ENCODE results near the gene RGMB.

Gene RGMB

GRCh38 chr5:98839469-98840383 is 66.3 kb downstream of the RGMB start:
- H3K4me2 ChIP-seq: no peak overlapping the region
- H3K27ac ChIP-seq: no peak overlapping the region
- no peaks in the 10 kb centered on the region for H4K20me1 ChIP-seq (ENCODE audit: insufficient read depth)
- no peak for TF ChIP-seq CTCF (conservative IDR thresholded peaks at IDR 0.05; ENCODE audit: low read depth, low read length)
- H3K9ac ChIP-seq: no peak overlapping the region
- H2AFZ ChIP-seq (ENCODE audit: low read depth): no peak overlapping the region
- no peaks in the 10 kb centered on the region for H3K4me1 ChIP-seq (ENCODE audit: low read depth, poor library complexity, severe bottlenecking)
- H3K4me3 ChIP-seq (IDR thresholded peaks at IDR 0.05; ENCODE audit: insufficient read depth, low read depth, low read length): no peak overlapping the region
- no peaks in the 10 kb centered on the region for H3K79me2 ChIP-seq (ENCODE audit: insufficient read depth, low read depth)
- no peaks in the 10 kb centered on the region for H3K36me3 ChIP-seq (ENCODE audit: insufficient read depth)
- no peaks in the 10 kb centered on the region for H3K27me3 ChIP-seq (ENCODE audit: insufficient read depth, low read depth)

GRCh38 chr5:98840946-98841345 is 67.5 kb downstream of the RGMB start:
- H3K27ac ChIP-seq: no peak overlapping the region
- H3K79me2 ChIP-seq (ENCODE audit: insufficient read depth, low read depth): no peaks in the 10 kb centered on the region
- TF ChIP-seq CTCF (conservative IDR thresholded peaks at IDR 0.05; ENCODE audit: low read depth, low read length): no peak
- H3K27me3 ChIP-seq (ENCODE audit: insufficient read depth, low read depth): no peaks in the 10 kb centered on the region
- no peak overlapping the region for H3K4me3 ChIP-seq (IDR thresholded peaks at IDR 0.05; ENCODE audit: insufficient read depth, low read depth, low read length)
- no peaks in the 10 kb centered on the region for H3K4me1 ChIP-seq (ENCODE audit: low read depth, poor library complexity, severe bottlenecking)
- no peak overlapping the region for H3K4me2 ChIP-seq
- no peak overlapping the region for H2AFZ ChIP-seq (ENCODE audit: low read depth)
- no peak overlapping the region for H3K9ac ChIP-seq
- H3K36me3 ChIP-seq (ENCODE audit: insufficient read depth): no peaks in the 10 kb centered on the region
- no peaks in the 10 kb centered on the region for H4K20me1 ChIP-seq (ENCODE audit: insufficient read depth)

DNA sequence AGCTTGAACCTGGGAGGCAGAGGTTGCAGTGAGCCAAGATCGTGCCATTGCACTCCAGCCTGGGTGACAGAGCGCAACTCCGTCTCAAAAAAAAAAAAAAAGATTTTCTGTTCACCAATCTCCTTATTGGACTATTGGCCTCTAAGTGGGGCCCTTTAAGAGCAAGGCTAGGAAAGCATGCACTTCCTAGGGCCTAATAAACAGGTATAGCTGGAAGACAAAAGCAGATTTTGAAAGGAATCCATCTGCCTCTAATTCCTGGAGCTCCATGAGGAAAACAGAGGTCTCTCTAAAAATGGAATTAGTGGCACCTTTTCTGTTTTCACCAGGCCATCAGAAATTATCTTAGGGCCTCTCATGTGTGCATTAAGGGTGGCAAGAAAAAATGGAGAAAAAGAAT is 70.0 kb downstream of the RGMB start:
- no peak for TF ChIP-seq CTCF (conservative IDR thresholded peaks at IDR 0.05; ENCODE audit: low read depth, low read length)
- Histone ChIP-seq H3K79me2 (ENCODE audit: insufficient read depth, low read depth) (no peaks in the 10 kb centered on the region), H3K27ac (no peak overlapping the region), H3K9ac (no peak overlapping the region), H2AFZ (ENCODE audit: low read depth) (no peak overlapping the region), H3K4me3 (IDR thresholded peaks at IDR 0.05; ENCODE audit: insufficient read depth, low read depth, low read length) (no peak overlapping the region), H3K36me3 (ENCODE audit: insufficient read depth) (no peaks in the 10 kb centered on the region), H3K4me1 (ENCODE audit: low read depth, poor library complexity, severe bottlenecking) (no peaks in the 10 kb centered on the region), H3K4me2 (no peak overlapping the region), H3K27me3 (ENCODE audit: insufficient read depth, low read depth) (no peaks in the 10 kb centered on the region), H4K20me1 (ENCODE audit: insufficient read depth) (no peaks in the 10 kb centered on the region)

GRCh38 chr5:98844865-98845264 is 71.4 kb downstream of the RGMB start:
- Histone ChIP-seq H2AFZ (ENCODE audit: low read depth) (no peak overlapping the region), H3K4me3 (IDR thresholded peaks at IDR 0.05; ENCODE audit: insufficient read depth, low read depth, low read length) (no peak overlapping the region), H3K4me2 (no peak overlapping the region), H3K27me3 (ENCODE audit: insufficient read depth, low read depth) (no peaks in the 10 kb centered on the region), H3K9ac (no peak overlapping the region), H3K27ac (no peak overlapping the region), H3K36me3 (ENCODE audit: insufficient read depth) (no peaks in the 10 kb centered on the region), H3K4me1 (ENCODE audit: low read depth, poor library complexity, severe bottlenecking) (no peaks in the 10 kb centered on the region), H4K20me1 (ENCODE audit: insufficient read depth) (no peaks in the 10 kb centered on the region), H3K79me2 (ENCODE audit: insufficient read depth, low read depth) (no peaks in the 10 kb centered on the region)
- no peak for TF ChIP-seq CTCF (conservative IDR thresholded peaks at IDR 0.05; ENCODE audit: low read depth, low read length)

All from KMS-11 (cell line).